A673 (cell line): Measurements from ENCODE around the gene GNAS-AS1. TPM values are rescaled to one million over a fixed set of nuclear protein-coding genes. Genes with fewer than 3 reads are reported as not detected.

Source experiments
- BruUV-seq: library from RNA; stranded (reverse); fragments of 400-500 nt; replicated peaks from 2 replicates; lab custom pipeline; 2021; lab: Mats Ljungman, UMichigan
- CTCF ChIA-PET: fragments of 300-600 bp; sonication (Branson Sonifier 250); formaldehyde crosslinking; loops from one replicate; lab custom pipeline; 2022; ENCODE audit warnings: antibody characterized with exemption; lab: Charles Lee
- POLR2A ChIA-PET: fragments of 300-600 bp; sonication (Branson Sonifier 250); formaldehyde crosslinking; loops from one replicate; lab custom pipeline; 2022; ENCODE audit warnings: antibody characterized with exemption; ENCODE audit not compliant: low non-redundant PET; lab: Charles Lee
- DNase-seq: peaks from one replicate; pipeline ENCODE4 v3.0.0-alpha.2; 2015; ENCODE audit warnings: low spot score
- H3K27ac ChIP-seq: fragments of 200-600 bp; sonication (generic); 2 replicates; pipeline ENCODE4 v1.5.1; 2016; ENCODE audit warnings: mixed run types, low read depth, mild to moderate bottlenecking, mixed read lengths, antibody characterized with exemption, low read length; ENCODE audit not compliant: poor library complexity, severe bottlenecking
- H3K27me3 ChIP-seq: fragments of 200-600 bp; sonication (generic); replicated peaks from 2 replicates; pipeline ENCODE4 v1.6.1; 2017; ENCODE audit warnings: mixed run types, low read depth, mild to moderate bottlenecking, mixed read lengths, antibody characterized with exemption, low read length; ENCODE audit not compliant: insufficient read depth, poor library complexity
- H3K36me3 ChIP-seq: fragments of 200-600 bp; sonication (generic); 2 replicates; pipeline ENCODE4 v1.6.1; 2016; ENCODE audit warnings: mixed run types, mild to moderate bottlenecking, mixed read lengths, antibody characterized with exemption, low read length; ENCODE audit not compliant: insufficient read depth, poor library complexity, severe bottlenecking
- H3K4me1 ChIP-seq: fragments of 200-600 bp; sonication (generic); 2 replicates; pipeline ENCODE4 v1.6.1; 2017; ENCODE audit warnings: mixed run types, mild to moderate bottlenecking, mixed read lengths, antibody characterized with exemption, low read length; ENCODE audit not compliant: insufficient read depth, poor library complexity, severe bottlenecking
- H3K4me3 ChIP-seq: fragments of 200-600 bp; sonication (generic); 2 replicates; pipeline ENCODE4 v1.5.1; 2016; ENCODE audit warnings: low read depth, mixed run types, mild to moderate bottlenecking, mixed read lengths, low read length; ENCODE audit not compliant: poor library complexity, severe bottlenecking
- H3K9me3 ChIP-seq: fragments of 200-600 bp; sonication (generic); 2 replicates; pipeline ENCODE4 v1.6.1; 2016; ENCODE audit warnings: mixed run types, low read depth, mild to moderate bottlenecking, mixed read lengths, antibody characterized with exemption, low read length; ENCODE audit not compliant: poor library complexity, severe bottlenecking
- EZH2 ChIP-seq: fragments of 200-600 bp; sonication (generic); IDR thresholded peaks from 2 replicates; pipeline ENCODE4 v1.6.1; 2017; ENCODE audit warnings: borderline replicate concordance, low read depth, mild to moderate bottlenecking, mixed read lengths, antibody characterized with exemption, low read length; ENCODE audit not compliant: poor library complexity, severe bottlenecking
- intact Hi-C: fragments of 100-400 bp; cut with micrococcal nuclease; formaldehyde crosslinking; loops from one replicate; pipeline ENCODE4 v1.10.0; 2022; ENCODE audit not compliant: unreplicated experiment
- total RNA-seq: library from RNA; stranded (reverse); gene quantifications from 2 replicates; pipeline ENCODE4 v1.2.3, GENCODE V29; 2021
- TF ChIP-seq, protein P1 (sequence below): fragments of 300-800, 200-600 bp; sonication (generic); conservative IDR thresholded peaks from 2 replicates; pipeline ENCODE4 v1.5.1; 2017; ENCODE audit warnings: low read depth, mild to moderate bottlenecking, antibody characterized with exemption, low read length, moderate library complexity, mixed read lengths

GNAS-AS1 gene
- total RNA-seq, 1 experiment from 2014 or later: 6.7 TPM

GRCh38 chr20:58869662-58870227 lies 19.0 kb upstream of the GNAS-AS1 start:
- TF ChIP-seq, protein P1, sequence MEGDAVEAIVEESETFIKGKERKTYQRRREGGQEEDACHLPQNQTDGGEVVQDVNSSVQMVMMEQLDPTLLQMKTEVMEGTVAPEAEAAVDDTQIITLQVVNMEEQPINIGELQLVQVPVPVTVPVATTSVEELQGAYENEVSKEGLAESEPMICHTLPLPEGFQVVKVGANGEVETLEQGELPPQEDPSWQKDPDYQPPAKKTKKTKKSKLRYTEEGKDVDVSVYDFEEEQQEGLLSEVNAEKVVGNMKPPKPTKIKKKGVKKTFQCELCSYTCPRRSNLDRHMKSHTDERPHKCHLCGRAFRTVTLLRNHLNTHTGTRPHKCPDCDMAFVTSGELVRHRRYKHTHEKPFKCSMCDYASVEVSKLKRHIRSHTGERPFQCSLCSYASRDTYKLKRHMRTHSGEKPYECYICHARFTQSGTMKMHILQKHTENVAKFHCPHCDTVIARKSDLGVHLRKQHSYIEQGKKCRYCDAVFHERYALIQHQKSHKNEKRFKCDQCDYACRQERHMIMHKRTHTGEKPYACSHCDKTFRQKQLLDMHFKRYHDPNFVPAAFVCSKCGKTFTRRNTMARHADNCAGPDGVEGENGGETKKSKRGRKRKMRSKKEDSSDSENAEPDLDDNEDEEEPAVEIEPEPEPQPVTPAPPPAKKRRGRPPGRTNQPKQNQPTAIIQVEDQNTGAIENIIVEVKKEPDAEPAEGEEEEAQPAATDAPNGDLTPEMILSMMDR: no peak
- no peak for TF ChIP-seq EZH2
- H3K36me3 ChIP-seq: no peaks in the 10 kb centered on the region
- intact Hi-C loops: loop anchor here (1.0 to 10.0 kb wide), 5 partner anchors 215 to 586 kb away; no protein-coding TSS in a partner anchor
- ChIA-PET CTCF (interaction anchor here (0.6 to 1.6 kb wide), 7 partner anchors 11 to 626 kb away, joined by 3 to 10 read pairs (median 5); partner anchors contain the start of genes GNAS and STX16), POLR2A (no interaction called here)
- peaks cover 4% of the 10 kb centered on the region for H3K4me1 ChIP-seq
- no TSS peak for BruUV-seq
- H3K27me3 ChIP-seq: peaks cover 20% of the 10 kb centered on the region
- H3K27ac ChIP-seq: no peak overlapping the region
- no peaks in the 10 kb centered on the region for H3K9me3 ChIP-seq
- DNase-seq: no peak
- no peak overlapping the region for H3K4me3 ChIP-seq

- ChIA-PET CTCF (no interaction called here), POLR2A (no interaction called here)
- peaks cover 27% of the 10 kb centered on the region for H3K27me3 ChIP-seq
- intact Hi-C loops: no loop called here
- no peaks in the 10 kb centered on the region for H3K9me3 ChIP-seq
- no peak overlapping the region for H3K27ac ChIP-seq
- no peak overlapping the region for H3K4me3 ChIP-seq
- TF ChIP-seq EZH2: no peak
- TF ChIP-seq, protein P1: 0 out of 2 replicates have a peak, but pooled peaks have one; percentile 13
- no peaks in the 10 kb centered on the region for H3K36me3 ChIP-seq
- DNase-seq: no peak
- no TSS peak for BruUV-seq
- H3K4me1 ChIP-seq: peaks cover 4% of the 10 kb centered on the region
Measured at GRCh38 chr20:58868795-58869194, 18.1 kb upstream of the GNAS-AS1 start.

- TF ChIP-seq, protein P1: no peak
- TF ChIP-seq EZH2: no peak
- no peaks in the 10 kb centered on the region for H3K36me3 ChIP-seq
- peaks cover 4% of the 10 kb centered on the region for H3K4me1 ChIP-seq
- no peaks in the 10 kb centered on the region for H3K9me3 ChIP-seq
- ChIA-PET CTCF (interaction anchor here (0.6 kb wide), 1 partner anchor 303 kb away, joined by 3 read pairs; no protein-coding TSS in a partner anchor), POLR2A (no interaction called here)
- BruUV-seq: no TSS peak
- no peak overlapping the region for H3K27ac ChIP-seq
- H3K4me3 ChIP-seq: no peak overlapping the region
- peaks cover 42% of the 10 kb centered on the region for H3K27me3 ChIP-seq
- intact Hi-C loops: no loop called here
- no peak for DNase-seq
Measured at GRCh38 chr20:58867211-58867610, 16.5 kb upstream of the GNAS-AS1 start.
